Osteoblast (primary cell): ENCODE data around the gene TAL1. TPM values are rescaled to one million over a fixed set of nuclear protein-coding genes. Genes with fewer than 3 reads are reported as not detected.

ENCODE experiments used
- DNase-seq: peaks from one replicate; pipeline ENCODE4 v3.0.0; 2011; ENCODE audit warnings: low spot score, mixed read lengths; ENCODE audit not compliant: insufficient read length; ENCODE audit errors: missing footprints
- H2AFZ ChIP-seq: 2 replicates; pipeline ENCODE4 v1.6.0; 2011; ENCODE audit warnings: mild to moderate bottlenecking, low read length
- H3K27ac ChIP-seq: 2 replicates; pipeline ENCODE4 v1.5.1; 2011; ENCODE audit warnings: mild to moderate bottlenecking, low read depth, low read length, moderate library complexity
- H3K27me3 ChIP-seq: 2 replicates; pipeline ENCODE4 v1.6.0; 2012; ENCODE audit warnings: mild to moderate bottlenecking, control low read depth, inconsistent platforms, low read length, moderate library complexity; ENCODE audit not compliant: insufficient read depth
- H3K36me3 ChIP-seq: 2 replicates; pipeline ENCODE4 v1.5.1; 2011; ENCODE audit warnings: mild to moderate bottlenecking, low read length, control low read depth, moderate library complexity; ENCODE audit not compliant: insufficient read depth
- H3K4me1 ChIP-seq: 2 replicates; pipeline ENCODE4 v1.5.1; 2011; ENCODE audit warnings: mild to moderate bottlenecking, low read length, control low read depth, moderate library complexity; ENCODE audit not compliant: insufficient read depth
- H3K4me2 ChIP-seq: 2 replicates; pipeline ENCODE4 v1.6.0; 2011; ENCODE audit warnings: mild to moderate bottlenecking, low read length; ENCODE audit not compliant: insufficient read depth
- H3K4me3 ChIP-seq: fragments of 200-600 bp; sonication (generic); 3 replicates; pipeline ENCODE4 v1.5.1; 2012; ENCODE audit warnings: mild to moderate bottlenecking, low read length, inconsistent platforms; ENCODE audit not compliant: insufficient read depth
- H3K79me2 ChIP-seq: 2 replicates; pipeline ENCODE4 v1.6.0; 2012; ENCODE audit warnings: mild to moderate bottlenecking, low read length, control low read depth, inconsistent platforms; ENCODE audit not compliant: insufficient read depth
- H3K9me3 ChIP-seq: 2 replicates; pipeline ENCODE4 v1.5.1; 2011; ENCODE audit warnings: low read depth, low read length, control low read depth
- H4K20me1 ChIP-seq: 2 replicates; pipeline ENCODE4 v1.6.0; 2012; ENCODE audit warnings: mild to moderate bottlenecking, low read length, control low read depth; ENCODE audit not compliant: insufficient read depth
- CTCF ChIP-seq: IDR thresholded peaks from 2 replicates; pipeline ENCODE4 v1.5.1; 2011; ENCODE audit warnings: mild to moderate bottlenecking, low read depth, low read length, moderate library complexity; ENCODE audit errors: extremely low read depth
- total RNA-seq: library from RNA; depleted of rRNA; stranded (reverse); fragments of >200 nt; gene quantifications from 2 replicates; pipeline ENCODE4 v1.2.3, GENCODE V29; 2012

Gene TAL1
- total RNA-seq, 1 donor = not detected

GRCh38 chr1:47219001-47219400 is 13.0 kb downstream of the TAL1 start:
- no peaks in the 10 kb centered on the region for H3K36me3 ChIP-seq
- H3K4me2 ChIP-seq = no peak overlapping the region
- TF ChIP-seq CTCF = no peak
- no peak overlapping the region for H2AFZ ChIP-seq
- no peaks in the 10 kb centered on the region for H4K20me1 ChIP-seq
- no peaks in the 10 kb centered on the region for H3K79me2 ChIP-seq
- no peaks in the 10 kb centered on the region for H3K9me3 ChIP-seq
- peaks cover 30% of the 10 kb centered on the region for H3K27me3 ChIP-seq
- no peak overlapping the region for H3K27ac ChIP-seq
- H3K4me1 ChIP-seq = no peaks in the 10 kb centered on the region
- H3K4me3 ChIP-seq = no peak overlapping the region
- no peak for DNase-seq

- H3K4me2 ChIP-seq = no peak overlapping the region
- no peaks in the 10 kb centered on the region for H3K4me1 ChIP-seq
- no peaks in the 10 kb centered on the region for H3K9me3 ChIP-seq
- no peak overlapping the region for H2AFZ ChIP-seq
- no peak for TF ChIP-seq CTCF
- no peaks in the 10 kb centered on the region for H4K20me1 ChIP-seq
- peaks cover 5% of the 10 kb centered on the region for H3K27me3 ChIP-seq
- no peaks in the 10 kb centered on the region for H3K79me2 ChIP-seq
- DNase-seq = no peak
- no peak overlapping the region for H3K4me3 ChIP-seq
- no peak overlapping the region for H3K27ac ChIP-seq
- H3K36me3 ChIP-seq = no peaks in the 10 kb centered on the region
These were observed 15.6 kb downstream of the TAL1 start for GRCh38 chr1:47216278-47217059.

- Histone ChIP-seq H3K4me1 (no peaks in the 10 kb centered on the region), H3K27me3 (peaks cover 3% of the 10 kb centered on the region), H3K4me2 (no peak overlapping the region), H3K4me3 (no peak overlapping the region), H3K9me3 (no peaks in the 10 kb centered on the region), H2AFZ (no peak overlapping the region), H3K27ac (no peak overlapping the region), H3K36me3 (no peaks in the 10 kb centered on the region), H3K79me2 (no peaks in the 10 kb centered on the region), H4K20me1 (no peaks in the 10 kb centered on the region)
- no peak for DNase-seq
- no peak for TF ChIP-seq CTCF
These were observed 16.3 kb downstream of the TAL1 start for GRCh38 chr1:47215713-47216112.

- no peaks in the 10 kb centered on the region for H3K9me3 ChIP-seq
- H2AFZ ChIP-seq = no peak overlapping the region
These were observed 17.5 kb downstream of the TAL1 start for GRCh38 chr1:47214549-47214948.

More at GRCh38 chr1:47214549-47214948, 17.5 kb downstream of the TAL1 start:
- H4K20me1 ChIP-seq = no peaks in the 10 kb centered on the region
- no peak overlapping the region for H3K4me3 ChIP-seq
- no peak overlapping the region for H3K27ac ChIP-seq
- peaks cover 3% of the 10 kb centered on the region for H3K27me3 ChIP-seq
- H3K4me2 ChIP-seq = no peak overlapping the region
- H3K79me2 ChIP-seq = no peaks in the 10 kb centered on the region
- H3K4me1 ChIP-seq = no peaks in the 10 kb centered on the region
- no peaks in the 10 kb centered on the region for H3K36me3 ChIP-seq
- no peak for TF ChIP-seq CTCF
- no peak for DNase-seq
